ENCODE results near the gene SORCS1.

Gene SORCS1

DNA sequence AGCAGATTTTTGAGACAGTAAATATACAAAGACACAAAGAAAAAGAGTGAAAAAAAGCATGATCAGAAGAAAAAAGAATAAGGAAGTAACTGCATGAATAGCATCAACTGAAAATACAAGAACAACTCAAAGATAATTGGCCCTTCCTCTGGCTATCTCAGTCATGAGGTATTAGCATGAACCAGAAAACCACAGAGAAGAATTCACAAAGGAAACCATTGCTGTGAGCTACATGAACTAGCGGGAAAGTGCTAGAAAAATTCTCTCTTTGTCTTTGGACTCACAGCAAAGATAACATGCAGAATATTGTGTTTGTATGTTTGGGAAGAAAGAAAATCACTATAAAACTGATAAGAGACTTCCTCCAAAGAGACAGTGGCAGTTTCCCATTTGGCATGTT, 82.9 kb downstream of the SORCS1 start:
- Histone ChIP-seq H3K79me2 (ENCODE audit: control insufficient read depth, low read length) (no peaks in the 10 kb centered on the region), H4K20me1 (ENCODE audit: control insufficient read depth, insufficient read depth, low read depth, low read length) (no peaks in the 10 kb centered on the region), H3K27ac (ENCODE audit: low read depth, low read length) (no peak overlapping the region), H3K9me3 (ENCODE audit: control insufficient read depth, insufficient read depth, low read length) (no peaks in the 10 kb centered on the region), H3K36me3 (ENCODE audit: control insufficient read depth, low read length) (no peaks in the 10 kb centered on the region), H3K4me3 (ENCODE audit: low read length) (no peak overlapping the region), H3K9me2 (replicated peaks; ENCODE audit: control insufficient read depth, low read length) (no peaks in the 10 kb centered on the region), H3K27me3 (ENCODE audit: control insufficient read depth, low read length) (no peaks in the 10 kb centered on the region), H3K4me1 (ENCODE audit: control insufficient read depth, low read length) (no peaks in the 10 kb centered on the region), H3F3A (ENCODE audit: control insufficient read depth, insufficient read depth) (no peaks in the 10 kb centered on the region), H3K4me2 (ENCODE audit: low read length) (no peak overlapping the region)
- no peak for TF ChIP-seq CTCF (IDR thresholded peaks at IDR 0.05; ENCODE audit: low read depth, low read length, poor library complexity, severe bottlenecking)
- no peak for TF ChIP-seq EZH2phosphoT487 (IDR thresholded peaks at IDR 0.05; ENCODE audit: borderline replicate concordance, low read length)

GRCh38 chr10:107075117-107075516, 89.4 kb downstream of the SORCS1 start:
- Histone ChIP-seq H3K79me2 (ENCODE audit: control insufficient read depth, low read length) (no peaks in the 10 kb centered on the region), H3K9me3 (ENCODE audit: control insufficient read depth, insufficient read depth, low read length) (no peaks in the 10 kb centered on the region), H3K36me3 (ENCODE audit: control insufficient read depth, low read length) (no peaks in the 10 kb centered on the region), H3K4me2 (ENCODE audit: low read length) (no peak overlapping the region), H3K27me3 (ENCODE audit: control insufficient read depth, low read length) (no peaks in the 10 kb centered on the region), H4K20me1 (ENCODE audit: control insufficient read depth, insufficient read depth, low read depth, low read length) (no peaks in the 10 kb centered on the region), H3K27ac (ENCODE audit: low read depth, low read length) (no peak overlapping the region), H3K4me3 (ENCODE audit: low read length) (no peak overlapping the region), H3K4me1 (ENCODE audit: control insufficient read depth, low read length) (no peaks in the 10 kb centered on the region), H3K9me2 (replicated peaks; ENCODE audit: control insufficient read depth, low read length) (no peaks in the 10 kb centered on the region), H3F3A (ENCODE audit: control insufficient read depth, insufficient read depth) (no peaks in the 10 kb centered on the region)
- TF ChIP-seq CTCF (IDR thresholded peaks at IDR 0.05; ENCODE audit: low read depth, low read length, poor library complexity, severe bottlenecking) = no peak

DNA sequence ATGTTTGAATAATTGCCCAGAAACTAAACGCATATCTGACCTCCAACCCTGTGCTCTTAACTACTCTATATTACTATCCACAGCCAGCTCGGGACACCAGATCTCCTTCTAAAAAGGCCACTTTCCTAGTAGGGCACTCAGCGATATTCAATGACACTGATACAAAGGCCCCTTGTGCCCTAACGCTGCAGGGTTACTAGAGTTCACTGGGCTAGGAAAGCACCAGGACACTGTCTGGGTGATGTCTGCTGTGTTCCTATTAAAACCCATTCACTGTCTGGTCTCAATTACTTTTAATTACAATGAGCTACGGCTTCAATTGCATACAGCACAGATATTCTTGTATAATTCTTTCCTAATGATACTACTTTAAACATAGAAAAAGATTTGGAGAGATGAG, 91.7 kb downstream of the SORCS1 start:
- Histone ChIP-seq H3F3A (ENCODE audit: control insufficient read depth, insufficient read depth) (no peaks in the 10 kb centered on the region), H3K36me3 (ENCODE audit: control insufficient read depth, low read length) (no peaks in the 10 kb centered on the region), H3K79me2 (ENCODE audit: control insufficient read depth, low read length) (no peaks in the 10 kb centered on the region), H3K9me3 (ENCODE audit: control insufficient read depth, insufficient read depth, low read length) (no peaks in the 10 kb centered on the region), H3K27ac (ENCODE audit: low read depth, low read length) (no peak overlapping the region), H3K4me2 (ENCODE audit: low read length) (no peak overlapping the region), H3K4me1 (ENCODE audit: control insufficient read depth, low read length) (no peaks in the 10 kb centered on the region), H3K4me3 (ENCODE audit: low read length) (no peak overlapping the region), H3K27me3 (ENCODE audit: control insufficient read depth, low read length) (no peaks in the 10 kb centered on the region), H4K20me1 (ENCODE audit: control insufficient read depth, insufficient read depth, low read depth, low read length) (no peaks in the 10 kb centered on the region), H3K9me2 (replicated peaks; ENCODE audit: control insufficient read depth, low read length) (no peaks in the 10 kb centered on the region)
- no peak for TF ChIP-seq CTCF (IDR thresholded peaks at IDR 0.05; ENCODE audit: low read depth, low read length, poor library complexity, severe bottlenecking)
- TF ChIP-seq EZH2phosphoT487 (IDR thresholded peaks at IDR 0.05; ENCODE audit: borderline replicate concordance, low read length) = no peak

DNA sequence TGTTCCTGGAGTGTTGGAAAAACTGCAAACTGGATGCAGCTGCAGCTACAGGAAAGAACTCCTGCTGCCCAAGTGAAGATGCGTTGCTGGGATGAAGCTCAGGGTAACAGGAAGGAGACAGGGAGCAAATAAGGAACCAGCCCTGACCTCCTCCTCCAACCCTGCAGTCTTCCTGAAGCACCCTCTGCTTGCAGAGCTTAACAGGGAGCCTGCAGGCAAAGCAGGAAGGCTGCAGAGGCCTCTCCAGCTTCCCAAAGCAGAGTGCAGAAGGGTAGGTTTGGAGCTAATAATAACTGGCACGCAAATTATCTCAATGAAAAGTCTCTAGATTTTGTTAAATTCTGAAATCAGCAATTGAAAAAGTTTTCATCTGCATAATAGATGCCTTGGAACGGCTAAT, 92.5 kb downstream of the SORCS1 start:
- no peaks in the 10 kb centered on the region for H3K4me1 ChIP-seq (ENCODE audit: control insufficient read depth, low read length)
- no peaks in the 10 kb centered on the region for H4K20me1 ChIP-seq (ENCODE audit: control insufficient read depth, insufficient read depth, low read depth, low read length)
- no peaks in the 10 kb centered on the region for H3K9me2 ChIP-seq (replicated peaks; ENCODE audit: control insufficient read depth, low read length)
- no peak overlapping the region for H3K4me3 ChIP-seq (ENCODE audit: low read length)
- H3K27me3 ChIP-seq (ENCODE audit: control insufficient read depth, low read length) = no peaks in the 10 kb centered on the region
- no peaks in the 10 kb centered on the region for H3K36me3 ChIP-seq (ENCODE audit: control insufficient read depth, low read length)
- no peak overlapping the region for H3K27ac ChIP-seq (ENCODE audit: low read depth, low read length)
- H3K9me3 ChIP-seq (ENCODE audit: control insufficient read depth, insufficient read depth, low read length) = no peaks in the 10 kb centered on the region
- no peak overlapping the region for H3K4me2 ChIP-seq (ENCODE audit: low read length)
- H3K79me2 ChIP-seq (ENCODE audit: control insufficient read depth, low read length) = no peaks in the 10 kb centered on the region
- H3F3A ChIP-seq (ENCODE audit: control insufficient read depth, insufficient read depth) = no peaks in the 10 kb centered on the region
- TF ChIP-seq EZH2phosphoT487 (IDR thresholded peaks at IDR 0.05; ENCODE audit: borderline replicate concordance, low read length) = no peak
- TF ChIP-seq CTCF (IDR thresholded peaks at IDR 0.05; ENCODE audit: low read depth, low read length, poor library complexity, severe bottlenecking) = no peak
